Osteoblast (primary cell): Measurements from ENCODE around the gene SECTM1. TPM values are rescaled to one million over a fixed set of nuclear protein-coding genes. Genes with fewer than 3 reads are reported as not detected.

Experiments used
- DNase-seq: peaks from one replicate; pipeline ENCODE4 v3.0.0; 2011; ENCODE audit warnings: low spot score, mixed read lengths; ENCODE audit not compliant: insufficient read length; ENCODE audit errors: missing footprints
- H2AFZ ChIP-seq: 2 replicates; pipeline ENCODE4 v1.6.0; 2011; ENCODE audit warnings: mild to moderate bottlenecking, low read length
- H3K27ac ChIP-seq: 2 replicates; pipeline ENCODE4 v1.5.1; 2011; ENCODE audit warnings: mild to moderate bottlenecking, low read depth, low read length, moderate library complexity
- H3K27me3 ChIP-seq: 2 replicates; pipeline ENCODE4 v1.6.0; 2012; ENCODE audit warnings: mild to moderate bottlenecking, control low read depth, inconsistent platforms, low read length, moderate library complexity; ENCODE audit not compliant: insufficient read depth
- H3K36me3 ChIP-seq: 2 replicates; pipeline ENCODE4 v1.5.1; 2011; ENCODE audit warnings: mild to moderate bottlenecking, low read length, control low read depth, moderate library complexity; ENCODE audit not compliant: insufficient read depth
- H3K4me1 ChIP-seq: 2 replicates; pipeline ENCODE4 v1.5.1; 2011; ENCODE audit warnings: mild to moderate bottlenecking, low read length, control low read depth, moderate library complexity; ENCODE audit not compliant: insufficient read depth
- H3K4me2 ChIP-seq: 2 replicates; pipeline ENCODE4 v1.6.0; 2011; ENCODE audit warnings: mild to moderate bottlenecking, low read length; ENCODE audit not compliant: insufficient read depth
- H3K4me3 ChIP-seq: fragments of 200-600 bp; sonication (generic); 3 replicates; pipeline ENCODE4 v1.5.1; 2012; ENCODE audit warnings: mild to moderate bottlenecking, low read length, inconsistent platforms; ENCODE audit not compliant: insufficient read depth
- H3K79me2 ChIP-seq: 2 replicates; pipeline ENCODE4 v1.6.0; 2012; ENCODE audit warnings: mild to moderate bottlenecking, low read length, control low read depth, inconsistent platforms; ENCODE audit not compliant: insufficient read depth
- H3K9me3 ChIP-seq: 2 replicates; pipeline ENCODE4 v1.5.1; 2011; ENCODE audit warnings: low read depth, low read length, control low read depth
- H4K20me1 ChIP-seq: 2 replicates; pipeline ENCODE4 v1.6.0; 2012; ENCODE audit warnings: mild to moderate bottlenecking, low read length, control low read depth; ENCODE audit not compliant: insufficient read depth
- total RNA-seq: library from RNA; depleted of rRNA; stranded (reverse); fragments of >200 nt; gene quantifications from 2 replicates; pipeline ENCODE4 v1.2.3, GENCODE V29; 2012
- TF ChIP-seq, protein P1 (sequence below): IDR thresholded peaks from 2 replicates; pipeline ENCODE4 v1.5.1; 2011; ENCODE audit warnings: mild to moderate bottlenecking, low read depth, low read length, moderate library complexity; ENCODE audit errors: extremely low read depth

SECTM1 gene
- total RNA-seq, 1 donor = 5.8 TPM

DNA sequence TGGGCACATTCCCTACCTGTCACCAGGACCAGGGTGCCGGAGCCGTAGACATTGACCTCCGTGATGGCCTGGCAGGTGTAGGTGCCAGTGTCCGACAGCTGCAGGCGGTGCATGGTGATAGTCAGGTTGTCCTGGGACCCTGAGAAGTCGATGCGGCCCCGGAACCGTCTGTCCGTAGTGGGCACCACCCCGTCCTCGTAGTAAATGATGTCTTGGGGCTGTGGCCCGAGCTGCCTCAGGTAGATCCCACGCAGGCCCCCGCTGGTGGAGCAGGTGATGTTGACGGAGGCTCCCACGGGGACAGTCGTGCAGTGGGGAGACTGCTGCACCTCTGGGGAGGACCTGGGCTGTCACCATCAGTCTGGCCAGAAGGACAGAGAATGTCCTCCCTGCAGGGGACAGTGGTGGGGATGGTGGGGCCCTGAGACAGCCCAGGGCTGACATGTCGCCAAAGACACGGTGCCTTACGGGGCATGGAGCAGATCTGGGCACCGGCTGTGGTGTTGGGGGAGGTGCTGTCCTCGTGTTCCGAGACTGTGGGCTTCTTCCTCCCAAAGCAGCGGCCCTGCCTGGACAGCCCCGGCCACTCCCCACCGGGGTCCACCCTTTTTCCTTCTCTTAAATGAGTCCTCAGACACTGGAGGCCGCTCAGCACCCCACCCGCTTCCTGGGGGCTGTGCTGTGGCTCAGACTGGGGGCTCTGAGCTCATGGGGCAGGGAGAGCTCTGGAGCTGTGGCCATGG lies 16.7 kb downstream of the SECTM1 start:
- no peak overlapping the region for H3K27ac ChIP-seq
- H3K4me3 ChIP-seq = no peak overlapping the region
- no peak for DNase-seq

GRCh38 chr17:82315703-82316358 lies 17.7 kb downstream of the SECTM1 start:
- no peak overlapping the region for H2AFZ ChIP-seq
- TF ChIP-seq, protein P1, sequence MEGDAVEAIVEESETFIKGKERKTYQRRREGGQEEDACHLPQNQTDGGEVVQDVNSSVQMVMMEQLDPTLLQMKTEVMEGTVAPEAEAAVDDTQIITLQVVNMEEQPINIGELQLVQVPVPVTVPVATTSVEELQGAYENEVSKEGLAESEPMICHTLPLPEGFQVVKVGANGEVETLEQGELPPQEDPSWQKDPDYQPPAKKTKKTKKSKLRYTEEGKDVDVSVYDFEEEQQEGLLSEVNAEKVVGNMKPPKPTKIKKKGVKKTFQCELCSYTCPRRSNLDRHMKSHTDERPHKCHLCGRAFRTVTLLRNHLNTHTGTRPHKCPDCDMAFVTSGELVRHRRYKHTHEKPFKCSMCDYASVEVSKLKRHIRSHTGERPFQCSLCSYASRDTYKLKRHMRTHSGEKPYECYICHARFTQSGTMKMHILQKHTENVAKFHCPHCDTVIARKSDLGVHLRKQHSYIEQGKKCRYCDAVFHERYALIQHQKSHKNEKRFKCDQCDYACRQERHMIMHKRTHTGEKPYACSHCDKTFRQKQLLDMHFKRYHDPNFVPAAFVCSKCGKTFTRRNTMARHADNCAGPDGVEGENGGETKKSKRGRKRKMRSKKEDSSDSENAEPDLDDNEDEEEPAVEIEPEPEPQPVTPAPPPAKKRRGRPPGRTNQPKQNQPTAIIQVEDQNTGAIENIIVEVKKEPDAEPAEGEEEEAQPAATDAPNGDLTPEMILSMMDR = no peak
- DNase-seq = peak; percentile 81
- no peak overlapping the region for H3K4me3 ChIP-seq
- H3K27me3 ChIP-seq = peaks cover 29% of the 10 kb centered on the region
- no peaks in the 10 kb centered on the region for H3K9me3 ChIP-seq
- H3K4me2 ChIP-seq = no peak overlapping the region
- no peaks in the 10 kb centered on the region for H3K4me1 ChIP-seq
- no peak overlapping the region for H3K27ac ChIP-seq
- H3K79me2 ChIP-seq = no peaks in the 10 kb centered on the region
- H3K36me3 ChIP-seq = no peaks in the 10 kb centered on the region
- no peaks in the 10 kb centered on the region for H4K20me1 ChIP-seq

More for the DNA sequence above, 16.7 kb downstream of the SECTM1 start:
- H3K9me3 ChIP-seq = no peaks in the 10 kb centered on the region
- H2AFZ ChIP-seq = no peak overlapping the region
- no peaks in the 10 kb centered on the region for H3K36me3 ChIP-seq
- H3K27me3 ChIP-seq = peaks cover 29% of the 10 kb centered on the region
- H4K20me1 ChIP-seq = no peaks in the 10 kb centered on the region
- H3K79me2 ChIP-seq = no peaks in the 10 kb centered on the region
- H3K4me2 ChIP-seq = no peak overlapping the region
- no peaks in the 10 kb centered on the region for H3K4me1 ChIP-seq
- TF ChIP-seq, protein P1 = no peak

- TF ChIP-seq, protein P1 = no peak
- Histone ChIP-seq H3K9me3 (no peaks in the 10 kb centered on the region), H4K20me1 (no peaks in the 10 kb centered on the region), H3K27ac (no peak overlapping the region), H3K79me2 (no peaks in the 10 kb centered on the region), H3K36me3 (no peaks in the 10 kb centered on the region), H3K4me1 (no peaks in the 10 kb centered on the region), H2AFZ (no peak overlapping the region), H3K4me3 (no peak overlapping the region), H3K27me3 (peaks cover 34% of the 10 kb centered on the region), H3K4me2 (no peak overlapping the region)
- peak; percentile 86 for DNase-seq
These were observed 18.6 kb downstream of the SECTM1 start for GRCh38 chr17:82314727-82315605.
